H1 (cell line): ENCODE data around the gene PRKG2. TPM values are rescaled to one million over a fixed set of nuclear protein-coding genes. Genes with fewer than 3 reads are reported as not detected.

Experiments
- CHD7 ChIP-seq: fragments of 300-600 bp; sonication (generic); IDR thresholded peaks from 2 replicates; pipeline ENCODE4 v1.7.1; 2012; ENCODE audit warnings: low read length, moderate library complexity, mild to moderate bottlenecking, inconsistent platforms; ENCODE audit not compliant: insufficient replicate concordance
- FOSL1 ChIP-seq: IDR thresholded peaks from 2 replicates; pipeline ENCODE4 v1.6.1; 2011; ENCODE audit warnings: mild to moderate bottlenecking, low read depth, low read length, moderate library complexity; ENCODE audit not compliant: insufficient read depth
- SRF ChIP-seq: IDR thresholded peaks from 2 replicates; pipeline ENCODE4 v1.6.1; 2011; ENCODE audit warnings: mild to moderate bottlenecking, low read depth, low read length, moderate library complexity
- polyA plus RNA-seq, 7 experiments: library from polyadenylated mRNA; depleted of rRNA in 3 of 7; stranded (reverse) in 5 of 7; unstranded in 2 of 7; fragments of >200 nt in 5 of 7; fragments of 200-250 nt in 2 of 7; gene quantifications; 1 replicate in 5 of 7; 2 replicates in 1 of 7; 4 replicates in 1 of 7; pipeline versions ENCODE4 v1.2.1 to v1.2.3, GENCODE V29; 2011 to 2013; ENCODE audit warnings: missing spikeins in 2 of 7, mixed read lengths in 2 of 7
- total RNA-seq: library from RNA; stranded (reverse); fragmentation: NEBNext Ultra II Directional; extraction: Animal tissue kit (Norgen Biotek cat#: 25700); gene quantifications from 2 replicates; pipeline ENCODE4 v1.2.1, GENCODE V29; 2021

Gene PRKG2
- total and polyA plus RNA-seq, 2 of the 8 experiments (the other 6 are each of a cell fraction or from before 2014, with no cell fraction given), result 0.45 to 1.2 TPM

DNA sequence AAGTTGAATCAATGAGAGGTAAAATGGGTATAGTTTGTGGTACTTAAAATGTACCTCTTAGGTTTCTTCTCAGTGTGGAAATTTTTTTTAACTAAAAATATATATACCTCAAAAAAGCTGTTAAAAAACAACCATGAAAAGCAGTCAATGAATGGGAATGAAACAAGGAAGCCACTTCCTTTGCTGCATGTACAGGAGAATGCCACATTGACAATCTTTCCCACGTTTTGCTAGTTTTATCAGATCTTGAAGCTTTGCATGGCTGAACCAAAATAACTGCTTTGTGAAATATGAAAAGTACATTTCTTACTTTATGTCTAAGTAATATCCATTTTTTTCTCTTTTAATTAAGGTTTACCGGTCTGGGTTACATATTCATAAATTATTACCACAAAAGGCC is 71.8 kb downstream of the PRKG2 start (continued):
- TF ChIP-seq CHD7, result no peak
- no peak for TF ChIP-seq FOSL1
- no peak for TF ChIP-seq SRF
